NCI-H510A treated with DMSO at 0.1 percent for 48 hours (cell line): ENCODE measurements around the gene ZNF609.
A peak's percentile ranks its signal among the peaks of the same experiment; 100 is the strongest.

Experiments
- DNase-seq: peaks from one replicate; lab custom pipeline; 2025; lab: John Stamatoyannopoulos, UW

Gene ZNF609

GRCh38 chr15:64503640-64504039, 43.3 kb downstream of the ZNF609 start:
- no peak for DNase-seq

- peak; percentile 10 for DNase-seq
Measured at GRCh38 chr15:64507293-64507802, 47.0 kb downstream of the ZNF609 start.

GRCh38 chr15:64507845-64508244, 47.5 kb downstream of the ZNF609 start:
- no peak for DNase-seq

- no peak for DNase-seq
Measured at GRCh38 chr15:64513823-64514222, 53.4 kb downstream of the ZNF609 start.

GRCh38 chr15:64515196-64515595, 54.8 kb downstream of the ZNF609 start:
- no peak for DNase-seq

GRCh38 chr15:64515825-64516224, 55.4 kb downstream of the ZNF609 start:
- no peak for DNase-seq

- DNase-seq = no peak
Measured at GRCh38 chr15:64519897-64520296, 59.5 kb downstream of the ZNF609 start.

- no peak for DNase-seq
Measured at GRCh38 chr15:64521201-64521600, 60.8 kb downstream of the ZNF609 start.

GRCh38 chr15:64521726-64522164, 61.4 kb downstream of the ZNF609 start:
- no peak for DNase-seq

- no peak for DNase-seq
Measured at GRCh38 chr15:64522226-64522823, 61.9 kb downstream of the ZNF609 start.

GRCh38 chr15:64523240-64523639, 62.9 kb downstream of the ZNF609 start:
- no peak for DNase-seq

- DNase-seq = no peak
Measured at GRCh38 chr15:64524778-64525177, 64.4 kb downstream of the ZNF609 start.

GRCh38 chr15:64525828-64526530, 65.6 kb downstream of the ZNF609 start:
- DNase-seq = no peak

- no peak for DNase-seq
Measured at GRCh38 chr15:64527263-64527984, 67.0 kb downstream of the ZNF609 start.

GRCh38 chr15:64528871-64529270, 68.5 kb downstream of the ZNF609 start:
- DNase-seq = no peak

GRCh38 chr15:64530472-64530871, 70.1 kb downstream of the ZNF609 start:
- DNase-seq = no peak

GRCh38 chr15:64530918-64531317, 70.5 kb downstream of the ZNF609 start:
- DNase-seq = no peak

- no peak for DNase-seq
Measured at GRCh38 chr15:64532521-64533315, 72.3 kb downstream of the ZNF609 start.

GRCh38 chr15:64535460-64536243, 75.3 kb downstream of the ZNF609 start:
- no peak for DNase-seq

GRCh38 chr15:64536244-64536836, 76.0 kb downstream of the ZNF609 start:
- DNase-seq = no peak

GRCh38 chr15:64542091-64542490, 81.7 kb downstream of the ZNF609 start:
- DNase-seq = no peak
